ENCODE data around the gene SDK2.

SDK2 gene

GRCh38 chr17:73360961-73361761 lies 283.1 kb downstream of the SDK2 start:
- no peak for DNase-seq (ENCODE audit: low read depth in 2 of 2)

GRCh38 chr17:73359987-73360410 lies 284.2 kb downstream of the SDK2 start:
- DNase-seq (ENCODE audit: low read depth in 2 of 2) = no peak

- no peak for DNase-seq (ENCODE audit: low read depth in 2 of 2)
Measured at GRCh38 chr17:73359352-73359751, 284.9 kb downstream of the SDK2 start.

GRCh38 chr17:73358668-73359067 lies 285.6 kb downstream of the SDK2 start:
- no peak for DNase-seq (ENCODE audit: low read depth in 2 of 2)

GRCh38 chr17:73357981-73358380 lies 286.3 kb downstream of the SDK2 start:
- no peak for DNase-seq (ENCODE audit: low read depth in 2 of 2)

- DNase-seq (ENCODE audit: low read depth in 2 of 2) = no peak
Measured at GRCh38 chr17:73357318-73357717, 286.9 kb downstream of the SDK2 start.

GRCh38 chr17:73356561-73357170 lies 287.6 kb downstream of the SDK2 start:
- DNase-seq (ENCODE audit: low read depth in 2 of 2) = no peak

GRCh38 chr17:73354423-73355284 lies 289.6 kb downstream of the SDK2 start:
- DNase-seq (ENCODE audit: low read depth in 2 of 2) = no peak

- DNase-seq (ENCODE audit: low read depth in 2 of 2) = no peak
Measured at GRCh38 chr17:73352261-73352660, 292.0 kb downstream of the SDK2 start.

- no peak for DNase-seq (ENCODE audit: low read depth in 2 of 2)
Measured at GRCh38 chr17:73351764-73352163, 292.5 kb downstream of the SDK2 start.

- no peak for DNase-seq (ENCODE audit: low read depth in 2 of 2)
Measured at GRCh38 chr17:73350864-73351263, 293.4 kb downstream of the SDK2 start.

GRCh38 chr17:73349647-73350046 lies 294.6 kb downstream of the SDK2 start:
- DNase-seq (ENCODE audit: low read depth in 2 of 2) = no peak

GRCh38 chr17:73349138-73349537 lies 295.1 kb downstream of the SDK2 start:
- DNase-seq (ENCODE audit: low read depth in 2 of 2) = no peak

GRCh38 chr17:73348829-73349095 lies 295.5 kb downstream of the SDK2 start:
- no peak for DNase-seq (ENCODE audit: low read depth in 2 of 2)

GRCh38 chr17:73348018-73348828 lies 296.0 kb downstream of the SDK2 start:
- DNase-seq (ENCODE audit: low read depth in 2 of 2) = no peak

- DNase-seq (ENCODE audit: low read depth in 2 of 2) = no peak
Measured at GRCh38 chr17:73347351-73347750, 296.9 kb downstream of the SDK2 start.

- no peak for DNase-seq (ENCODE audit: low read depth in 2 of 2)
Measured at GRCh38 chr17:73346501-73347162, 297.6 kb downstream of the SDK2 start.

- no peak for DNase-seq (ENCODE audit: low read depth in 2 of 2)
Measured at GRCh38 chr17:73343739-73344454, 300.3 kb downstream of the SDK2 start.

GRCh38 chr17:73343168-73343634 lies 301.0 kb downstream of the SDK2 start:
- DNase-seq (ENCODE audit: low read depth in 2 of 2) = no peak

- DNase-seq (ENCODE audit: low read depth in 2 of 2) = no peak
Measured at GRCh38 chr17:73342541-73343167, 301.6 kb downstream of the SDK2 start.

Data from stimulated activated CD8-positive, alpha-beta memory T cell treated with anti-CD3 and anti-CD28 coated beads, Interleukin-2, amount 100 ng/mL, for 48 hours (primary cell).